ENCODE measurements around the gene POTEI. TPM values are rescaled to one million over a fixed set of nuclear protein-coding genes. Genes with fewer than 3 reads are reported as not detected.
"Not testable (repeated sequence)": the region's sequence is repeated elsewhere in the genome, so short reads cannot be mapped to it uniquely, and the experiment has no call there.

The POTEI gene
- not detected for total RNA-seq
- long read RNA-seq: 0 reads

GRCh38 chr2:130509228-130509627 is at the start of gene POTEI:
POTEI (minus strand) TSS chr2:130509328; CDS start chr2:130509235, 93 bp downstream.
- DNase-seq; intact Hi-C loops (cut with micrococcal nuclease); ATAC-seq: not testable (repeated sequence)

- intact Hi-C loops (cut with micrococcal nuclease); ATAC-seq; DNase-seq: not testable (repeated sequence)
These were observed 47.3 kb upstream of the POTEI start for GRCh38 chr2:130556441-130556840.

DNA sequence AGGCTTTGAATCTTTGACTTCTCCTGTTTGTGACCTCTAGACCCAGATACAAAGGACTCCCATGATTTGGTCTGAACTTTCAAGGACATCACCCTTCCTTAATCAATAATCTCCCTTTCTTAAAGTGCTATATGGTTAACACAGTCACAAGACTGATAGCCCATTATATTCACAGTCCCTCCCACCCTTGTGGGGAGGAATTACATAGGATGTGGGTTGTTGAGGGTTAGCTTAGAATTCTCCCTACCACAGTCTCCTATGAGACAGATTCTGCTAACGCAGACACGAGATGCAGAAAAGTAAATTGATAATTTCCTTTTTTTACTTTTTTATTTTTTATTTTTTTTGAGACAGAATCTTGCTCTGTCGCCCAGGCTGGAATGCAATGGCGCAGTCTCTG is 45.0 kb upstream of the POTEI start:
- intact Hi-C loops (cut with micrococcal nuclease): not testable (repeated sequence)

GRCh38 chr2:130549475-130549874 is 40.3 kb upstream of the POTEI start:
- DNase-seq; ATAC-seq; intact Hi-C loops (cut with micrococcal nuclease): not testable (repeated sequence)

More for the DNA sequence above, 45.0 kb upstream of the POTEI start:
- not testable (repeated sequence) for DNase-seq, ATAC-seq

DNA sequence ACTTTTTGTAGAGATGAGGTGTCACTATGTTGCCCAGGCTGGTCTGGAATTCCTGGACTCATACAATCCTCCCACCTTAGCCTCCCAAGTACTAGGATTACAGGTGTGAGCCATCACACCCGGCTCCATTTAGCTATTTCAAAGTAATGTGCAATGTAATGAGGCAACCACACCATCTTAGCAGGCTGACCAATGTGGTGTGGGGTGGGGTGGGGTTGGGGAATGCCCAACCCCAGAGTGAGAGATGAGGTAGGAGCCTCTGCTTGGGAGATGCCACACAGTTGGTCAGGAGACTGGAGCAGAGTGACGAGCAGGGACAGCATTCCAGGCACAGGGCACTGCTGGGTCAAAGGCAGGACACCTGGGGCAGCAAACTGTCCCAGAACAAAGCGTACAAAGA is 39.3 kb upstream of the POTEI start:
- ATAC-seq; DNase-seq; intact Hi-C loops (cut with micrococcal nuclease): not testable (repeated sequence)

- DNase-seq; intact Hi-C loops (cut with micrococcal nuclease); ATAC-seq: not testable (repeated sequence)
These were observed 35.9 kb upstream of the POTEI start for GRCh38 chr2:130544978-130545377.

- DNase-seq; intact Hi-C loops (cut with micrococcal nuclease): not testable (repeated sequence)
- ATAC-seq: peak; percentile 75
These were observed 34.8 kb upstream of the POTEI start for GRCh38 chr2:130543785-130544528.

GRCh38 chr2:130542789-130543188 is 33.7 kb upstream of the POTEI start:
- DNase-seq; ATAC-seq; intact Hi-C loops (cut with micrococcal nuclease): not testable (repeated sequence)

DNA sequence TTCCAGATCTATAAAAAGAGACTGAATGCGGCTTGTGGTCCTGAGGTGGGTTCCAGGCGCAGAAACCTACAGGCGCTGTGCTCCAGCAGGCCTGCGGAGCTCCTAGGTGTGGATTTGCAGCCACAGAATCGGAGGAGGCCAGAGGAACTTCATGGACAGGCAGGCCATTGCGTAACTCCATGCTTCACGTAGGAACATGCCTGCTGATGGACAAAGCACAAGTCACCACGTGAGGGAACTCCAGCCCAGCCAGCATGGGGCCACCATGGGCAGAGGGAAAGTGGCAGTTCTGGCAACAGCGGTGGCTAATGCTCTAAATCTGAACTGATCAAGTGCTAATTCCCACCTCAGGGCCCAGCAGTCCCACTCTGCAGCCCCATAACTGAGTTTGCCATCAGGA is 29.1 kb upstream of the POTEI start:
- ATAC-seq; DNase-seq; intact Hi-C loops (cut with micrococcal nuclease): not testable (repeated sequence)

DNA sequence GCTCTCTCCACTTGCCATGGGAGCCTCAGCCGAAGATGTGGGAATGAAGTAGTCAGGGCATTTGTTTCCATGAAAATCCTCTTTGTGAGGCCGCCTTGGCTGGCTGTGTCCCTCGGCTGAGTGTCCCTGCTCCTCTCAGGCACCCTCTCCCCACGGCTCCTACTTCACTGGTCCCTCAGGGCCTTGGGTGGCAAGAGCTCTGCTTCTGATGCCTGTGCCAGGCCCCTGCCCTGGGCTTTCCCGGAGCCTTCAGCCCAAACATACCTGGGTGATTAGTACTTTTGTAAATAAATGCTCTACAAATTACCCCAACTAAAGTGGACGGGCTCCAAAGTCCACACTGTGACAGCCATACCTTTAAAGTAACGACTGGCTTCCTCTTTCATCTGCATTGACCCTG is 27.5 kb upstream of the POTEI start:
- DNase-seq; intact Hi-C loops (cut with micrococcal nuclease); ATAC-seq: not testable (repeated sequence)

- ATAC-seq; DNase-seq; intact Hi-C loops (cut with micrococcal nuclease): not testable (repeated sequence)
These were observed 22.5 kb upstream of the POTEI start for GRCh38 chr2:130531672-130532071.

GRCh38 chr2:130531225-130531624 is 22.1 kb upstream of the POTEI start:
- ATAC-seq; intact Hi-C loops (cut with micrococcal nuclease); DNase-seq: not testable (repeated sequence)

GRCh38 chr2:130530212-130530611 is 21.1 kb upstream of the POTEI start:
- ATAC-seq; intact Hi-C loops (cut with micrococcal nuclease); DNase-seq: not testable (repeated sequence)

DNA sequence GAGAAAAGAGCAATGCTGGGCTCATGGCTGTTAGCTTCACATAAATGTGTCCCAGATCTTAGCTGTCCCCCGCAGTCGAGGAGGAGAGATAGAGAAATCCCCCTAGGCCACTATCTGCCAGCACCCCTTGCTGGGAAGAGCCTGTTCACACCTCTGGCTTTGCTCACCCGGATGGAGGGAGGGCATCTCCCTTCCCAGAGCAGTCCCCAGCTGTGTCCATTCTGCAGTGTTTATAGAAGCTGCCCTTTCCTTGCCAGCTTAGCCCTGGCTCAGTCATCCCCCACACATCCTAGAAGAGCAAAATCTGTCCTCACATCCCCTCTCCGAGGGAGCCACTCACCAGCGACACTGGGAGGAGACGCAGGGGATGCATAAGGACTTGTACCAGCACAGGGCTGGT is 20.4 kb upstream of the POTEI start:
- intact Hi-C loops (cut with micrococcal nuclease); ATAC-seq; DNase-seq: not testable (repeated sequence)

GRCh38 chr2:130527365-130527967 is 18.3 kb upstream of the POTEI start:
- ATAC-seq; intact Hi-C loops (cut with micrococcal nuclease): not testable (repeated sequence)

DNA sequence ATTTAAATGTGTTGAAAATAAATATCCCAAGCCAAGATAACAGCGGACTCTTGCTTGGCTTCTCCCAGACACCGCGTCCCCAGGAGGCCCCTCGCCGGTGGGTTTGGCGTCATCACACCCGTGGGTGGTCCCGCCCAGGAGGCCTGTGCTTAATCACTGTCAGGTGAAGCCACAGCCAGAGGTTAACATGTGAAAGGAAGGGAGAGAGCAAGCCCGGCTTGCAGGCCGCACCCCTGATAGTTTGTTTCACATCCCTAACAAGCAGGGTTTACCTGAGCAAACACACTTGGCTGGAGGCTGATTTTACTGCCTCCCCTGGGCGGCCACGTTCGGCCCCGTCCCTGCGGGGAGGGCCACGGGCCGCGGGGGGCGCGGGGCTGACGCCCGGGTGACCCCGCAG is 13.3 kb upstream of the POTEI start:
- intact Hi-C loops (cut with micrococcal nuclease); ATAC-seq; DNase-seq: not testable (repeated sequence)

More at GRCh38 chr2:130527365-130527967, 18.3 kb upstream of the POTEI start:
- not testable (repeated sequence) for DNase-seq

GRCh38 chr2:130520992-130521391 is 11.9 kb upstream of the POTEI start, which contains the start of gene CFC1B:
CFC1B (plus strand) TSS chr2:130521222; CDS start chr2:130521485, 263 bp downstream.
- ATAC-seq; intact Hi-C loops (cut with micrococcal nuclease); DNase-seq: not testable (repeated sequence)

- DNase-seq; intact Hi-C loops (cut with micrococcal nuclease): not testable (repeated sequence)
- ATAC-seq: peak; percentile 92
These were observed 9.5 kb upstream of the POTEI start for GRCh38 chr2:130518516-130519106.

DNA sequence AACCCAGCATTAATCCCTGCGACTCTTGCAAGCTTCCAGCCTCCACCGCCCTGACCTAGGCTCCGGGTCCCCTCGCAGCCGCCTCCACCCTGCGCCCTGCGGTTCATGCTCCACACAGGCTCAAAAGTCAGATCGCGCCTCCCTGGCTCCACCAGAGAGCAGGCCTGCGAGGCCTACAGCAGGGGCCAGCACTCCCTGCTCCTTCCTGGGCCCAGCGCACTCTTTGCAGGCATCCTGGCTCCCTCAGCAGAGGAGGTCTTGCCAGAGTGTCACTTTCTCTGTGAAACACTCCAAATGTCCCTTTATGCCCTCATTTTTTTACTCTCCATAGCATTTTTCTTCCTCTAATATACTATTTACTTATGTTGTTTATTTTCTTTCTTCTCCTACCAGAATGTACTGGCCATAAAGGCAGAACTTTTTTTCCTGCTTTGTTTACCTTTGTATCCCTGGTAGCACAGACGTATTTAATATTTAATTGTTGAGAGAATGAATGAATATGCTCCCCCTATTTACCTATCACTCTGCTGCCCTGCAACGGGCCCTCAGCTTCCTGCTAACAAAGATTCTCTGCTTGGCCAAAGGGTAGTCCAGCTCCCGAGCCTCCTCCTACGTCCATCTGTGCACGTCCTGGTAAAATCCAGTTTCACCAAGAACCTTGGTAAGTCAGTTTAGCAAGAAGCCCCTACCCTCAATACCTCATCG is 2.8 kb upstream of the POTEI start:
- intact Hi-C loops (cut with micrococcal nuclease); ATAC-seq; DNase-seq: not testable (repeated sequence)
